Ovary (tissue), 9 donors: Measurements from ENCODE around the gene WIPI1. TPM values are rescaled to one million over a fixed set of nuclear protein-coding genes. Genes with fewer than 3 reads are reported as not detected.

Experiments used
- DNase-seq, 5 donors: peaks; one replicate each; pipeline ENCODE4 v3.0.0-alpha.2; 2019 to 2020
- H3K27ac ChIP-seq, 2 donors: fragments of 200-600 bp; one replicate each; pipeline versions ENCODE4 v1.5.1 to v1.8.0; 2019 to 2022
- H3K27me3 ChIP-seq: fragments of 200-600 bp; one replicate; pipeline ENCODE4 v1.8.0; 2022
- H3K36me3 ChIP-seq: fragments of 200-600 bp; sonication (generic); one replicate; pipeline ENCODE4 v1.5.1; 2019
- H3K4me1 ChIP-seq: one replicate; pipeline ENCODE4 v1.8.1; 2013; ENCODE audit warnings: mild to moderate bottlenecking, moderate library complexity; ENCODE audit not compliant: insufficient read depth
- H3K4me3 ChIP-seq: fragments of 200-600 bp; sonication (generic); one replicate; pipeline ENCODE4 v1.5.1; 2017
- H3K9me3 ChIP-seq, 2 donors: fragments of 200-600 bp in 1 of 2; sonication (generic) in 1 of 2; one replicate each; pipeline versions ENCODE4 v1.5.1 to v1.8.1; 2013 to 2019; ENCODE audit warnings: mild to moderate bottlenecking in 1 of 2, moderate library complexity in 1 of 2
- CTCF ChIP-seq, 3 donors: fragments of 450-650 bp in 2 of 3; fragments of 200-600 bp in 1 of 3; IDR thresholded peaks; one replicate each; pipeline versions ENCODE4 v1.5.1 to v1.8.0; 2016 to 2022; ENCODE audit warnings: antibody characterized with exemption in 3 of 3, mild to moderate bottlenecking in 1 of 3
- EP300 ChIP-seq: sonication (generic); formaldehyde crosslinking; IDR thresholded peaks from one replicate; pipeline ENCODE4 v1.6.1; 2017; ENCODE audit warnings: antibody characterized with exemption
- POLR2A ChIP-seq: fragments of 450-650 bp; IDR thresholded peaks from one replicate; pipeline ENCODE4 v1.6.1; 2017; ENCODE audit warnings: antibody characterized with exemption, mild to moderate bottlenecking, moderate library complexity
- WGBS, 3 donors: extraction: QIAGEN DNeasy Blood & Tissue Kit in 1 of 3; methylation state at CpG; one replicate each; pipeline versions ENCODE4 v1.1.5 to v1.1.7; 2013 to 2017; 5-methylcytosine and 5-hydroxymethylcytosine counted together
- intact Hi-C, 4 donors: fragments of 100-400 bp; cut with DNase I; formaldehyde crosslinking; loops; one replicate each; pipeline versions ENCODE4 v1.11.0 to v1.15.1; 2022 to 2023
- polyA plus RNA-seq, 2 donors: library from polyadenylated mRNA; stranded (reverse); fragments of 200-250 nt in 1 of 2; fragments of 350-450 nt in 1 of 2; fragmentation: Illumina TruSeq in 1 of 2; extraction: RNeasy Lipid Tissue Mini Kit (QIAGEN cat#74804) in 1 of 2; gene quantifications; one replicate each; pipeline ENCODE4 v1.2.3, GENCODE V29; 2013 to 2014
- total RNA-seq, 7 donors: library from RNA; depleted of rRNA in 2 of 7; stranded (reverse); fragments of >200 nt in 2 of 7; fragmentation: NEBNext Ultra II Directional in 3 of 7; extraction: Animal tissue kit (Norgen Biotek cat#: 25700) in 3 of 7; gene quantifications; one replicate each; pipeline versions ENCODE4 v1.1.0 to v1.2.4, GENCODE V29; 2016 to 2023
- donor health status: DM: no; HTN: no; CAD: no; lungs with moderate emphysema.
- donor health status: DM: no; HTN: no; CAD: no.
- donor health status: Bipolar disorder and iron deficiency.
- donor health status: DM: yes; HTN: yes; CAD: no.
- donor health status: DM: no; HTN: no; CAD: no.
- donor health status: DM: yes; HTN: yes; CAD: no.

Gene WIPI1
- total and polyA plus RNA-seq, 9 donors: 15.9 to 53.3 (median 21.3) TPM

DNA sequence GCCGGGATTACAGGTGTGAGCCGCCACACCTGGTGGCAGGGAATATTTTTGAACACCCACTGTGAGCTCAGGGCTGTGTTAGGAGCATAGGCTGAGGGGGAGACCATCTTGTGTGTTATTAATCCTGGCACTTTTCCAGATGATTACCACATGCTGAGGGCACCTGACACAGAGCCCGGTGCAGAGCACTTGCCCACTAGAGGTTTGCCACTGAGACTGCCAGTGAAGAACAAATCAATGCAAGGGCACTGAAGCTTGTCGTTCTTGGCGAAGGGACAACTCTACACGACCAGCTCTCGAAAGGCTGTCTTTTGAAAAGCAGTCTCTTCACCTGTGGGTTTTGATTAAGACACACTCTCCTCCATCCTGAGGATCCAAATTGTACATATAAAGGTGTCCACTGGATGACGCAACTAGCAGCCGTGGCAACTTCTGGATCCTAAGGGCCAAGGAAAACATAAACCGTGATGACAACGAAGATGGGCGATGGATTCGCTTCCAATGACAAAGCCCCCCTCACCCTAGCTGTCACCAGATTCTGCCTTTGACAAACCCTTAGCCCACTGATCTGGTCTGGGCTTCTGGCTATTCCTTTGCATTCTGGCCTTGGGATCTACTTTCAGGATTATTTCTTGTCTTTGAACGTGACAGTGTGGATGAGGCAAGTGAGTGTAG is 28.7 kb downstream of the WIPI1 start:
- no peaks in the 10 kb centered on the region for H3K9me3 ChIP-seq
- H3K4me3 ChIP-seq: no peak overlapping the region
- no peaks in the 10 kb centered on the region for H3K36me3 ChIP-seq
- intact Hi-C loops: no loop called here
- DNase-seq: peak in 1 of 5 donors; percentile 7
- no peaks in the 10 kb centered on the region for H3K27me3 ChIP-seq
- WGBS, 3 donors: 87 to 91% (median 89%) methylated on average over 14 of the region's 14 CpGs
- H3K27ac ChIP-seq: no peak overlapping the region
- H3K4me1 ChIP-seq: no peaks in the 10 kb centered on the region
- TF ChIP-seq POLR2A (no peak), CTCF (IDR thresholded peaks at IDR 0.05) (no peak)

DNA sequence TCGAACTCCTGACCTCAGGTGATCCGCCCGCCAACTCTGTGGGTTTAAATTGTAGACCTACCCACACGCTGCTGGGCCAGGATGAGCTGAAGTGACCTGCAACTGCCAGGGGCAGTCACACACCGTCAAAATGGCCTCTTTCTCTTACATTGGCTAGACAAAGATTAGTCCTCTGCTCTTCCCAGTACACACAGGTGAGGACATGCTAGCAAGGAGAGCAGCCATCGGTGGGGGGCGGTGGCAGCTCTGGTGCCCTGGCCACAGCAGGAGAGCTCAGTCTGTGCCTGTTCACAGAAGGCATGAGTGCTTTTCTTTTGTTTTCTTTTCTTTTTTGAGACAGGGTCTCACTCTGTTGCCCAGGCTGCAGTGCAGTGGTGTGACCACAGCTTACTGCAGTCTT is 29.7 kb downstream of the WIPI1 start:
- 92 to 96% (median 95%) methylated on average over 7 of the region's 7 CpGs for WGBS, 3 donors
- Histone ChIP-seq H3K36me3 (no peaks in the 10 kb centered on the region), H3K4me3 (no peak overlapping the region), H3K27me3 (no peaks in the 10 kb centered on the region), H3K9me3 (no peaks in the 10 kb centered on the region), H3K4me1 (no peaks in the 10 kb centered on the region), H3K27ac (no peak overlapping the region)
- intact Hi-C loops: no loop called here
- TF ChIP-seq CTCF (IDR thresholded peaks at IDR 0.05): no peak
- TF ChIP-seq POLR2A: no peak
- TF ChIP-seq EP300: no peak
- no peak for DNase-seq

DNA sequence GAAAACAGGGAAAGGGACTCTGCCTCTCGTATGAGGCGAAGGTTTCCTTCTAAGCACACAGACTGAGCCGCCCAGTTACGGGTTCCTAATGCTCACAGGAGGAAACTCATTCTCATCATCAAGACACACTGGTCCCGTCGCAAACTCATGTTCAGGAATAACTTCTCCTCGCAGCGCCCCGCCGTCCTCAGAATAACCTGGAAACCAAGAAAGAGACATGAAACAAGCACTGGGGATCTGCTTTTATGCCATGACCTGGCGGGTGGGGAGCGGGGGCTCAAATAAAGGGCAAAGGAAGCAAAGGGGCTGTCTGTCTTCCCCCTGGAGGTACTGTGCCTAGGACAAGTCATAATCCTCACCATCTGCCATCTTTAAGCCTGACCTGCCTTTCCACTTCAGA is 31.3 kb downstream of the WIPI1 start:
- DNase-seq: no peak
- intact Hi-C loops: no loop called here
- no peak overlapping the region for H3K27ac ChIP-seq
- H3K9me3 ChIP-seq: no peaks in the 10 kb centered on the region
- H3K4me3 ChIP-seq: no peak overlapping the region
- no peaks in the 10 kb centered on the region for H3K27me3 ChIP-seq
- H3K36me3 ChIP-seq: no peaks in the 10 kb centered on the region
- 88 to 96% (median 96%) methylated on average over 12 of the region's 12 CpGs for WGBS, 3 donors
- H3K4me1 ChIP-seq: no peaks in the 10 kb centered on the region
- TF ChIP-seq POLR2A: no peak
- no peak for TF ChIP-seq EP300
- no peak for TF ChIP-seq CTCF (IDR thresholded peaks at IDR 0.05)

- no peak for TF ChIP-seq CTCF (IDR thresholded peaks at IDR 0.05)
- no peak for TF ChIP-seq POLR2A
- no peak for TF ChIP-seq EP300
- Histone ChIP-seq H3K4me1 (no peaks in the 10 kb centered on the region), H3K4me3 (no peak overlapping the region), H3K27me3 (no peaks in the 10 kb centered on the region), H3K27ac (no peak overlapping the region), H3K9me3 (no peaks in the 10 kb centered on the region), H3K36me3 (no peaks in the 10 kb centered on the region)
- WGBS, 3 donors: 87 to 91% (median 88%) methylated on average over 6 of the region's 6 CpGs
- intact Hi-C loops: no loop called here
- DNase-seq: no peak
Measured at GRCh38 chr17:68424861-68425260, 32.4 kb downstream of the WIPI1 start.
